Activated CD8-positive, alpha-beta memory T cell treated with anti-CD3 and anti-CD28 coated beads for 48 hours (primary cell): ENCODE data around the gene SNAI3.

Experiments used
- DNase-seq, 3 experiments: peaks; one replicate each; pipeline ENCODE4 v3.0.0-alpha.2; 2020; ENCODE audit warnings: low read depth in 2 of 3, low spot score in 2 of 3

The SNAI3 gene

GRCh38 chr16:88686439-88687253, at the start of gene SNAI3:
Gene SNAI3, minus strand, starts transcription at chr16:88686507. Its CDS starts 101 bp downstream, at chr16:88686406.
- DNase-seq, result peak; percentile 63 to 72 (median 71)

- DNase-seq, result no peak
Measured at GRCh38 chr16:88736088-88736487, 49.8 kb upstream of the SNAI3 start.

GRCh38 chr16:88735616-88736015, 49.3 kb upstream of the SNAI3 start:
- no peak for DNase-seq

GRCh38 chr16:88735121-88735520, 48.8 kb upstream of the SNAI3 start:
- DNase-seq, result no peak

- DNase-seq, result no peak
Measured at GRCh38 chr16:88734361-88734728, 48.0 kb upstream of the SNAI3 start.

GRCh38 chr16:88733630-88734360, 47.5 kb upstream of the SNAI3 start:
- DNase-seq, result no peak

GRCh38 chr16:88732961-88733294, 46.6 kb upstream of the SNAI3 start:
- DNase-seq, result no peak

- DNase-seq, result no peak
Measured at GRCh38 chr16:88732172-88732960, 46.1 kb upstream of the SNAI3 start.

GRCh38 chr16:88731699-88732098, 45.4 kb upstream of the SNAI3 start:
- no peak for DNase-seq

- no peak for DNase-seq
Measured at GRCh38 chr16:88730632-88731607, 44.6 kb upstream of the SNAI3 start.

GRCh38 chr16:88727871-88728270, 41.6 kb upstream of the SNAI3 start:
- no peak for DNase-seq

GRCh38 chr16:88726981-88727380, 40.7 kb upstream of the SNAI3 start:
- no peak for DNase-seq

- no peak for DNase-seq
Measured at GRCh38 chr16:88726408-88726749, 40.1 kb upstream of the SNAI3 start.

- no peak for DNase-seq
Measured at GRCh38 chr16:88725609-88726407, 39.5 kb upstream of the SNAI3 start.

GRCh38 chr16:88724855-88725555, 38.7 kb upstream of the SNAI3 start:
- DNase-seq, result no peak

- DNase-seq, result no peak
Measured at GRCh38 chr16:88723911-88724310, 37.6 kb upstream of the SNAI3 start.

GRCh38 chr16:88723507-88723887, 37.2 kb upstream of the SNAI3 start:
- DNase-seq, result no peak

GRCh38 chr16:88722784-88723506, 36.6 kb upstream of the SNAI3 start:
- DNase-seq, result no peak
